NCI-H1930 (cell line): ENCODE data around the gene SGSM1.

Source experiments
- DNase-seq, 2 experiments: peaks; one replicate each; lab custom pipeline; 2025; lab: John Stamatoyannopoulos, UW

The SGSM1 gene

DNA sequence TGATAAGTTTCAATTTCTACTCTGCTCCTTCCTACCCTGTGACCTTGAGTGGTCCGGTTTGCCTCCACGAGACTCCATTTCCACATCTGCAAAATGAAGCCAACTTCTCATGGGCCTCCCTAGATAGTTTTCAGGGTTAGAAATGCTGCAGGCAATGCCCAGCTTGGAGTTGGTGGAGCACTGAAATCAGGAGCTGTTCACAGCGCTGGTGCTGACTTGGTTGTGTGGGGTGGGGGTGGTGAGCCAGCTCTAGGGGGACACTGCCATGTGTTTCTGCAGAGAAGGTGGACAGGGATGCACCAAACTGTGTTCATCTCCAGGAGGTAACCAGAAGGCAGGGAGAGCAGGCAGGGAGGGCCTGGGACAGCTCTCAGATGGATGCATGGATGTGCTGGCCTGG is 37.0 kb downstream of the SGSM1 start:
- no peak for DNase-seq

DNA sequence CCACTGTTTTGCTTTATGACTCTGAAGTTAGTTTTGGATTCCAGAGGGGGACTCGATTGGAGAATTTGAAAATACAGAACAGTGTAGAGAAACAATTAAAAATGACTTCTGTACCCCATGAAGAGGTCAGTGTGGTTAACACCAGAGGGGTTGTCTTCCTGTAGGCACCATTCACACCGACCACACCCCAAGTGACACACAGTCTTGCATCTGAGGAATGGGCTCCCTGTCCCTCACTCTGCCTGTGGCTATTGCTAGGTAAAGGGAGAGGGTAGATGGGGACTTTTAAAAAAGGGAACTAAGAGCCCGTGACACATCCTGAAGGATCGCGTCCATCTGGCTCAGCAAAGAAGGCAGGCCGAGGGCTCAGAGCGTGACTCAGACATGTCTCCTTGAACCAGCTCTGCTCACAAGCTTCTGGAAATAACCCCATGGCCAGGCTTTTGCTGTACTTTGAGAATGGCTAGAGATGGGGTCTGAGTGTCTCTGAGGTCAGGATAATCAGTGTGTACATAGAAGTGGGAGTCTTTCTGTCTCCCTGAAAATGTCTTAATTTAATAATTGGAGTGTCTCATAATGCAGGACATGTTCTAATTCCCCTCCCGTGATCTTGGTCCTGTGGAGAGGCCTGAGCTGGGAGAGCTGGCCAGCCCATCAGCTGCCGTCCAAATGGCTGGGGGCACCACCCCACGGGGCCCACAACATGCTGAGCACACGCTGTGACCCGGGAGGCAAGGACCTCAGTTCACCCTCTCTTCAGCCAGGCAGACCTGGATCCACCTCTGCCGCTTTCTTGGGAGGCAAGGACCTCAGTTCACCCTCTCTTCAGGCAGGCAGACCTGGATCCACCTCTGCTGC is 39.3 kb downstream of the SGSM1 start:
- DNase-seq = no peak

GRCh38 chr22:24847490-24847889 is 41.5 kb downstream of the SGSM1 start:
- no peak for DNase-seq

GRCh38 chr22:24848559-24849168 is 42.7 kb downstream of the SGSM1 start:
- DNase-seq = no peak

DNA sequence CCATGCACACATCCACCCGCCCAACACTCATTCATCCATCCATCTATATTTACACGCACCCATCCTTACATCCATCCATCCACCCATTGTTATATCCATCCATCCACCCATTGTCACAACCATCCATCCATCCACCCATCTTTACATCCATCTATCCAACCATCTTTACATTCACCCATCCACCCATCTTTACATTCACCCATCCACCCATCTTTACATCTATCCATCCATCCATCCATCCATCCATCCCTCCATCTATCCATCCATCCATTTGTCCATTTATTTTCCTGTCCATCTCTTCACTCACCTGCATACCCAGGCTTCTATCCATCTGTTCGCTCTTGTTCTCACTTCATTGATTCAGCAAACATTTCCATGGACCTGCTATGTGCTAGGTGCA is 49.8 kb downstream of the SGSM1 start:
- DNase-seq = no peak

DNA sequence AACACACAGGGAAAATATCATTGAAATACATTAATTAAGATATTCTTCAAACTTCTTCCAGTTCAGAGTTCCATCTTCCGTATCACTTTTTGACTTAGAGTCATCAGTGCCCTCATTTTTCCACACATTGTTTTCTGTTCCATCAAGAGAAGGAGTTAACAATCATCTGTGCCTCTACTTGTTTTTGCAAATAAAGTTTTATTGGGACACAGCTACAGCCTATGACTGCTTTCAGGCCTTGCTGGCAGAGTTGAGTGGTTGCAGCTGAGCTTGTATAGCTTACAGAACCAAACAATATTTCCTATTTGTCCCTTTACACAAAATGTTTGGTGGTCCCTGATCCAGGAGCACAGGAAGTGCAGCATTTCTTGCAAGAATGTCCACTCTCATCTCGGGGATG is 51.6 kb downstream of the SGSM1 start:
- DNase-seq = no peak

GRCh38 chr22:24859587-24859986 is 53.6 kb downstream of the SGSM1 start:
- DNase-seq = no peak

DNA sequence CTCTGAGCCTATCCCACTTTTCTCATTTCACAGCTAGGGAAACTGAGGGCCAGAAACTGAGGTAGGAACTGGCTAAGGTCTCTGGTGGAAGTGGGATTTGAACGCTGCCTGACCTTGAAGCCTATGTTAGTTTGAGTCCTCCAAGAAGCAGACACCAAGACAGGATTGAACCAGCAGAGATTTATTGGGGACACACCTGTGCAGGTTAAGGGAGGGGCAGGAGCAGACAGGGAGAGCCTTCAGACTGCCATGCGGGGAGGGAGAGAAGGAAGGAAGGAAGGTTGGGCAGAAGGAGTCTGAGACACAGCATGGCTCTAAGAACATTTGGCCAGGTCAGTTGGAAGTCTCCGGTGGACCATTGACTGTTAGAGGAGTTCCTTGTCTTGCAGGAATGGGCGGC is 59.5 kb downstream of the SGSM1 start:
- DNase-seq = no peak

DNA sequence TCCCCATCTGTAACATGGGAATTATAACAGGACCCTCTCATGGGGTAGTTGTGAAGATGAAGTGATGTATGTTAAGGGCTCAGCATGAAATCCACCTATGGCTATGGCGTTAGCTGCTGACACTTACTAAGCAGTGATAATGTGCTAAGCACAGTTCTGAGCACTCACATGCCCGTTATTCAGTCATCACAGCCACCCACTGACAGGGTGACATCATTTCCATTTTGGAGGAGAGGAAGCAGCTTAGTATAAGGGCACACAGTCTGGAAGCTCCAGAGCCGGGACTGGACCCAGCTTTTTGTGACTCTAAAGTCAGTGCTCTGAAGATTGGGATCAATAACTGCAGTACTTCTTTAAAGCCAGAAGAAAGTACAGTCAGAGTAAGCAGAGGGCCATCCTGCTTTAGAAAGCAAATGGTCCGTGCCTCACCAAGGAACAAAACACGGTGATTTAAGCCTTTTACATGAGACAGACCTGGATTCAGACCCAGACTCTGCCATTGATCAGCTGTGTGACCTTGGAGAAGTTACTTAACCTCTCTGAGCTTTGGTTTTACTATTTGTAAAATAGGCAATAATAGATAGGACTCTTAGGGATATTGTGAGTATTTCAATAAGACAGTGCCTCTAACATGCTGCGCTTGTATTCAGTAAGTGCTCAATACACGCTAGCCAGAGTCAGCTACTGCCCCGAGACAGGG is 61.5 kb downstream of the SGSM1 start:
- no peak for DNase-seq

- DNase-seq = no peak
Measured at GRCh38 chr22:24868979-24869378, 63.0 kb downstream of the SGSM1 start.

GRCh38 chr22:24871611-24872205 is 65.7 kb downstream of the SGSM1 start:
- no peak for DNase-seq

GRCh38 chr22:24873226-24873625 is 67.2 kb downstream of the SGSM1 start:
- no peak for DNase-seq

DNA sequence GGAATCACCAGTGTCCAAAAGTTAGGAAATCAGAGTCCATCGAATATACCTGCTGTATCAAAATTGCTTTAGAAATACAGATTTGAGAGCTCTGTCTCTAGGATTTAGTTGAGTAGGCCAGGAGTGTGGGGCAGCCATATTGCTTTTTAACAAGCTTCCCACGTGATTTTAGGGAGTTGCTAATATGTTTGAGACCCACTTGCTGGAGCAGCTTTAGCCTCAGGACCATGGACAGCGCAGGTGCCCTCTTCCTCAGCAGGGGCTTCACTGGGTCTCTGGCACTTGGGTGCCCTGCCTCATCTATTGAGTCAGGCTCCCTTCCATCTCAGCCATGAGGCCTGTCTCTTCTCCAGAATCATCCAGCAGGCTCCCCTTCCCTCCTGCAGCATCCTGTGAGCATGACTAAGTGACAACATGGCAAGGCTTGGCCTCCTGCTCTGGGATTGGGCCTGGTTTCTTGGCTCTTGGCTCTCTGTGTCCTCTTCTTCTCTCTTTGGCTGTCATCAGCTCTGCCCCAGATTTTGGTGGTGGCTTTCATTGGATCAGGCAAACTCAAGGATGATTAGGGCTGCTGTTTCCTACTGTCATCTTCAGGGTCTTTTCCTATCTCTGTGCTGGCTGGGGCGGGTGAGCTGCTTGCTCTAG is 70.0 kb downstream of the SGSM1 start:
- no peak for DNase-seq

GRCh38 chr22:24876700-24877099 is 70.7 kb downstream of the SGSM1 start:
- no peak for DNase-seq

DNA sequence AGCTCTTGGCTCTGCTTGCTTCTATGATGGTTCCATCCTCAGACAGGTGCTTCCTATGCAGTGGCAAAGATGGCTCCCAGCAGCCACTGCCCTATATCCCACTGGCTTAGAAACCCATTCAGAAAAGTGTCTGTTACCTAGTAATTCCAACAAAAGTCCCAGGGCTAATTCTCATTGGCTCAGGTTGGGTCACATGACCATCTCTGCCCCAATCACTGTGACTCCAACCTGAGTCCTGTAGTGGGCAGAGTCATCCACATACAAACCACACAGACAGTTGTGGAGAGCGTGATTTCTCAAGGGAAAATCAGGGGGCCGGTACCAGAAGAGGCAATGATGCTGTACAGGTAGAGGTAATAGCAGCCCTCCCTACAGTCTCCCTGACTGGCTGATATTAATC is 73.0 kb downstream of the SGSM1 start:
- DNase-seq = no peak

DNA sequence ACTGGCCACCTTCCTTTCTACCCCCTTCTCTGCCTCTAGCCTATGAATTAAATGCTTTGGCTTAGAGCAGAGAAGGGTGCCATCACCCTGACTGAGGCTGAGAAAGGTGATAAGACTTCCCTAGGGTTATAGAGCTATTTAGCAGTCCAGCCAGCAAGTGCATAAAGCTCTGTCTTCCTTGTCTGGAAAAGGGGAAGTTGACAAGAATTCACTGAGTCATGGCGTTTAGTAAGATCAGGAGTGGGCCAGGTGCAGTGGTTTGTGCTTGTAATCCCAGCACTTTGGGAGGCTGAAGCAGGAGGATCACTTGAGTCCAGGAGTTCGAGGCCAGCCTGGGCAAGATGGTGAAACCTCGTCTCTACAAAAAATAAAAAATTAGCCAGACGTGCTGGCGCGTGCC is 77.4 kb downstream of the SGSM1 start:
- no peak for DNase-seq

- no peak for DNase-seq
Measured at GRCh38 chr22:24887260-24887659, 81.2 kb downstream of the SGSM1 start.

DNA sequence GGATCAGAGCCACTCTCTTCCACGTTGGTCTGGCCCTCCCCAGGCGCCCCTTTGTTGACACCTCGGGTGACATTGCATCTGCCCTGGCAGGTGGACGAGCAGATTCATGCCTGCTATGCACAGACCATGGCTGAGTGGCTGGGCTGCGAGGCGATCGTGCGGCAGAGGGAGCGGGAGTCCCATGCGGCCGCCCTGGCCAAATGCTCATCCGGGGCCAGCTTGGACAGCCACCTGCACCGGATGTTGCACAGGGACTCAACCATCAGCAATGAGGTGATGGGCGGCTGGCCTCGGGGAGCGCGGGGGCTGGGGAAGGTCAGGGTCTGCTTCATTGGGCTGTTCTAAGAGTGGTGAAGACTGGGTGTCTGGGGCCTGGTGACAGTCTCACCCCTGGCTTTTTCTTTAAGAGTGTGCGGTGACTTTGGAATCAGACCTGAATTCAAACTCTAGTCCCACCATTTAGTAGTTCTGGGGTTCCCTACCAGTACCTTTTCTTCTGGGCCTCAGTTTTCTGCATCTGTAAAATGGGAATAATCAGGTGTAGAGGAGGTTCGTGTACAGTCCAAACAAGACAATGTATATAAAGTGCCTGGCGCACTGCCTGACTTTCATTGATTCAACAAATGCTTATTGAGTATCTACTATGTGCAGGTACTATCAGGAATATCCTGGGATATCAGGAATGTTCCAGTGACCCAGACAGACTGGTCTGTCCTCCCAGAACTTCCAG is 87.5 kb downstream of the SGSM1 start:
- DNase-seq = no peak

DNA sequence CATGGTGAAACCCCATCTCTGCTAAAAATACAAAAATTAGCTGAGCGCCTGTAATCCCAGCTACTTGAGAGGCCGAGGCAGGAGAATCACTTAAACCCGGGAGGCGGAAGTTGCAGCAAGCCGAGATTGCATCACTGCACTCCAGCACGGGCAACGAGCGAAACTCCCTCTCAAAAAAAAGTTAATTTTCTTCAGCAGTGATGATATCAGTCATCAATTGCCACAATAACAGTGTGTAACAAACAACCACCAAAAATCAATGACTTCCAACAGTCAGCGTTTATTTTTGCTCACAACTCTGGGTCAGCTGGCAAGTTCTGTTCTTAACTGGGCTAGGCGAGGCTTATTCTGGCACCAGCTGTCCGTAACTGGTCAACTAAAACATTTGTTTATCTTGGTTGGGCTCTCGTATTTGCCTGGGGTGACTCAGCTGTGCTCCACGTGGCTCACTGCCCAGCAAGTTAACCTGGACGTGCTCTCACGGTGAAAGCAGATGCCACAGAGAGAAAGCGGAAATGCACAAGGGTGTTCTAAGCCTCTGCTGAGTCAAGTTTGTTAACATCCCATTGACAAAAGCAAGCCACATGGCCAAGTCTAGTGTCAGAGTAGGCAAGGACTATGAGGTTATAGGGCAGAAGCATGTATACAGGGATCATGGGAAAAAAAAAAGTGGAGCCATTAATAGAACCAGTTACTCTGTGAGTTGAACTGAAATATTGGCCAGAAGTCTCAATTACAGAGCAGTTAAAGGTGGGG is 88.4 kb downstream of the SGSM1 start:
- no peak for DNase-seq

- DNase-seq = no peak
Measured at GRCh38 chr22:24894998-24895397, 89.0 kb downstream of the SGSM1 start.

DNA sequence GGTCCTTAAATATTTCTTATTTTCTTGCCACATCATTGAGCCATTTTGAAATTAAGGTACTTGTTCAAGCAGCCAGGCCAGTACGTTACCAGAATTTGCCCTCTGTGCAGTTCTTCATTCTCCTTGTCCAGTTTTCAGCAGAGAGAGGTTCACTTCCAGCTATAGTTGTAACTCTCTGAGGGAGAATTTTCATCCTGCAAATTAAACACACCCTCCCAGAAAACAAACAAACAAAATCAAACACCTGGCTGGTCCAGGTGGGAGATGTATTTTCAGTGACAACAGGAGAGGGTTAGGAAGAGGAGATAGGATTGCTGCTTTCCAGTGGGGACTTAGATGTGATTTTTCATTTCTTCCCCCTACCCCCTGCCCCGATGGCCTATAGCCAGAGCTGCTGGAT is 95.4 kb downstream of the SGSM1 start:
- no peak for DNase-seq
